SK-N-SH (cell line): Measurements from ENCODE around the gene CRISPLD2. TPM values are rescaled to one million over a fixed set of nuclear protein-coding genes. Genes with fewer than 3 reads are reported as not detected.

ENCODE experiments used
- CTCF ChIA-PET: fragments of 300-600, 350-600 bp; formaldehyde crosslinking; extraction: SDS; loops from one replicate; lab custom pipeline; 2021; lab: Yijun Ruan, JAX
- POLR2A ChIA-PET: fragments of 350-600 bp; sonication (Branson Sonifier 250); formaldehyde crosslinking; extraction: SDS; loops from one replicate; lab custom pipeline; 2020; ENCODE audit warnings: antibody characterized with exemption, inconsistent platforms; lab: Yijun Ruan, JAX
- DNase-seq: peaks from one replicate; pipeline ENCODE4 v3.0.0; 2012
- H2AFZ ChIP-seq: fragments of 200-600 bp; sonication (generic); 2 replicates; pipeline ENCODE4 v1.8.1; 2016; ENCODE audit warnings: antibody characterized with exemption, mild to moderate bottlenecking, low read depth
- H3F3A ChIP-seq: fragments of 200-600 bp; sonication (generic); replicated peaks from 2 replicates; pipeline ENCODE3; 2016; ENCODE audit warnings: antibody characterized with exemption, mild to moderate bottlenecking; ENCODE audit not compliant: insufficient read depth
- H3K27ac ChIP-seq, 2 experiments: fragments of 200-500 bp in 1 of 2; fragments of 200-600 bp in 1 of 2; sonication (Bioruptor generic) in 1 of 2; sonication (generic), shearing (Covaris generic) in 1 of 2; 2 replicates each; pipeline versions ENCODE4 v1.5.1 to v1.6.1; 2014 to 2016; ENCODE audit warnings: low read depth in 2 of 2, inconsistent platforms in 1 of 2, low read length in 1 of 2, mild to moderate bottlenecking in 1 of 2, mixed read lengths in 1 of 2
- H3K27me3 ChIP-seq: fragments of 200-600 bp; sonication (generic), shearing (Covaris generic); 2 replicates; pipeline ENCODE4 v1.6.1; 2016; ENCODE audit warnings: mixed run types; ENCODE audit not compliant: insufficient read depth
- H3K36me3 ChIP-seq, 2 experiments: fragments of 200-500 bp in 1 of 2; fragments of 200-600 bp in 1 of 2; sonication (Bioruptor generic) in 1 of 2; sonication (generic) in 1 of 2; replicated peaks in 1 of 2; 2 replicates each; pipeline versions ENCODE3 to v1.5.1; 2014 to 2016; ENCODE audit warnings: low read length in 1 of 2, mild to moderate bottlenecking in 1 of 2; ENCODE audit not compliant: insufficient read depth in 2 of 2, control insufficient read depth in 1 of 2
- H3K4me1 ChIP-seq, 2 experiments: fragments of 200-500 bp in 1 of 2; fragments of 200-600 bp in 1 of 2; sonication (Bioruptor generic) in 1 of 2; sonication (generic), shearing (Covaris generic) in 1 of 2; 2 replicates each; pipeline versions ENCODE4 v1.5.1 to v1.6.1; 2014 to 2016; ENCODE audit warnings: low read depth in 1 of 2, low read length in 1 of 2, mixed run types in 1 of 2; ENCODE audit not compliant: insufficient read depth in 2 of 2, control insufficient read depth in 1 of 2
- H3K4me2 ChIP-seq: fragments of 200-600 bp; sonication (generic), shearing (Covaris generic); 2 replicates; pipeline ENCODE4 v1.6.1; 2017; ENCODE audit warnings: mixed run types
- H3K4me3 ChIP-seq, 2 experiments: fragments of 200-500 bp in 1 of 2; fragments of 200-600 bp in 1 of 2; sonication (Bioruptor generic) in 1 of 2; sonication (generic), shearing (Covaris generic) in 1 of 2; 2 replicates each; pipeline versions ENCODE4 v1.5.1 to v1.8.1; 2014 to 2016; ENCODE audit warnings: low read depth in 2 of 2, inconsistent platforms in 1 of 2, low read length in 1 of 2, mild to moderate bottlenecking in 1 of 2, mixed read lengths in 1 of 2, moderate library complexity in 1 of 2
- H3K79me2 ChIP-seq: fragments of 200-600 bp; sonication (generic); 2 replicates; pipeline ENCODE4 v1.8.1; 2017; ENCODE audit warnings: mild to moderate bottlenecking; ENCODE audit not compliant: insufficient read depth
- H3K9ac ChIP-seq: fragments of 200-600 bp; sonication (generic); 2 replicates; pipeline ENCODE4 v1.6.1; 2017; ENCODE audit warnings: mixed run types
- H3K9me2 ChIP-seq: fragments of 200-600 bp; sonication (generic); 2 replicates; pipeline ENCODE4 v1.6.1; 2017; ENCODE audit warnings: mixed run types
- H3K9me3 ChIP-seq: fragments of 200-600 bp; sonication (generic); 2 replicates; pipeline ENCODE4 v1.6.1; 2017; ENCODE audit warnings: mixed run types, mild to moderate bottlenecking, moderate library complexity
- H4K20me1 ChIP-seq: fragments of 200-600 bp; sonication (generic); 2 replicates; pipeline ENCODE4 v1.6.1; 2017; ENCODE audit warnings: mild to moderate bottlenecking, mixed run types; ENCODE audit not compliant: insufficient read depth
- ELF1 ChIP-seq: IDR thresholded peaks from 2 replicates; pipeline ENCODE4 v1.4.0; 2012
- EP300 ChIP-seq, 2 experiments: IDR thresholded peaks; 2 replicates each; pipeline versions ENCODE4 v1.4.0 to v1.6.1; 2012; ENCODE audit warnings: borderline replicate concordance in 1 of 2, low read depth in 1 of 2, low read length in 1 of 2
- FOSL2 ChIP-seq: IDR thresholded peaks from 2 replicates; pipeline ENCODE4 v1.4.0; 2012; ENCODE audit warnings: low read depth, mild to moderate bottlenecking, moderate library complexity, borderline replicate concordance
- JUND ChIP-seq: IDR thresholded peaks from 2 replicates; pipeline ENCODE4 v1.4.0; 2012
- MXI1 ChIP-seq: IDR thresholded peaks from 2 replicates; pipeline ENCODE4 v1.6.1; 2012; ENCODE audit warnings: mild to moderate bottlenecking, low read depth, low read length, improper control_type of control experiment
- NFIC ChIP-seq: IDR thresholded peaks from 2 replicates; pipeline ENCODE4 v1.4.0; 2012; ENCODE audit warnings: borderline replicate concordance
- RCOR1 ChIP-seq: fragments of 150-350 bp; IDR thresholded peaks from 2 replicates; pipeline ENCODE4 v1.6.1; 2017; ENCODE audit warnings: antibody characterized with exemption, low read length
- RXRA ChIP-seq: IDR thresholded peaks from 2 replicates; pipeline ENCODE4 v1.4.0; 2012; ENCODE audit warnings: low read depth, mild to moderate bottlenecking, borderline replicate concordance
- SMC3 ChIP-seq: IDR thresholded peaks from 2 replicates; pipeline ENCODE4 v1.6.1; 2012; ENCODE audit warnings: low read depth, low read length, improper control_type of control experiment
- TCF12 ChIP-seq: IDR thresholded peaks from 2 replicates; pipeline ENCODE4 v1.4.0; 2012
- YY1 ChIP-seq: IDR thresholded peaks from 2 replicates; pipeline ENCODE4 v1.4.0; 2012; ENCODE audit warnings: low read depth, mild to moderate bottlenecking
- ZBTB33 ChIP-seq: IDR thresholded peaks from 2 replicates; pipeline ENCODE4 v1.4.0; 2012; ENCODE audit warnings: low read depth, borderline replicate concordance
- WGBS: methylation state at CpG from one replicate; pipeline ENCODE4 v1.1.6; 2017; ENCODE audit warnings: low lambda C conversion rate; 5-methylcytosine and 5-hydroxymethylcytosine counted together
- polyA plus RNA-seq, 3 experiments: library from polyadenylated mRNA; depleted of rRNA; stranded (reverse); fragments of >200 nt; gene quantifications; 2 replicates each; pipeline ENCODE4 v1.2.3, GENCODE V29; 2012
- TF ChIP-seq, protein P1 (sequence below): fragments of 200-600 bp; sonication (generic); IDR thresholded peaks from 2 replicates; pipeline ENCODE4 v1.6.1; 2017; ENCODE audit warnings: antibody characterized with exemption, mild to moderate bottlenecking, moderate library complexity
- TF ChIP-seq, protein P2 (sequence below): IDR thresholded peaks from 2 replicates; pipeline ENCODE4; 2012

The CRISPLD2 gene
- polyA plus RNA-seq, 1 of the 3 experiments (the other 2 are of a cell fraction) = 6.3 TPM

DNA sequence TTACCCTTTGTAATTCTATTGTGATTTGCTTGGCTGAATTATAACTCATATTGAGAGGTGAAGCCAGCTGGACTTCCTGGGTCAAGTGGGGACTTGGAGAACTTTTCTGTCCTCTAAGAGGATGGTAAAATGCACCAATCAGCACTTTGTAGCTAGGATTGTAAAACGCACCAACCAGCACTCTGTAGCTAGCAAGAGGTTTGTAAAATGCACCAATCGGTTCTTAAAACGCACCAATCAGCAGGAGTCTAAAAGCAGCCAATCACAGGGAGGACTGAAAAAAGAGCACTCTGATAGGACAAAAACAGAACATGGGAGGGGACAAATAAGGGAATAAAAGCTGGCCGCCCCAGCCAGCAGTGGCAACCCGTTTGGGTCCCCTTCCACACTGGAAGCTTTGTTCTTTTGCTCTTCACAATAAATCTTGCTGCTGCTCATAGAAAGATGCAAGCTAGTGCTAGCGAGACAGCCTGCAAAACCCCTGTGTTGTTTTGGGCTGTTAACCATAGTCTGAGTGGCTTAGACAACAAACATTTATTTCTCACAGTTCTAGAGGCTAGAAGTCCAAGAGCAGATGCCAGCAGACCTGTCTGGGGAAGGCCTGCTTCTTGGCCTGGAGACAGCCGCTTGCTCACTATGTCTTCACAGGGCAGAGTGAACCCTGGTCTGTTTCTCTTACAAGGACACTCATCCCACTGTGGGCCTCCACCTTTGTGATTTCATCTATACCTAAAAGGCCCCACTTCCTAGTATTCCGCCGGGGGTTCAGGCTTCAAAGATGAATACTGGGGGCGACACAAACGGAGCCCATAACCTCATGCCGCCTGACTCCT lies 39.0 kb upstream of the CRISPLD2 start:
- POLR2A ChIA-PET = no interaction called here
- no peak for TF ChIP-seq MXI1
- TF ChIP-seq SMC3 = no peak
- TF ChIP-seq, protein P1, sequence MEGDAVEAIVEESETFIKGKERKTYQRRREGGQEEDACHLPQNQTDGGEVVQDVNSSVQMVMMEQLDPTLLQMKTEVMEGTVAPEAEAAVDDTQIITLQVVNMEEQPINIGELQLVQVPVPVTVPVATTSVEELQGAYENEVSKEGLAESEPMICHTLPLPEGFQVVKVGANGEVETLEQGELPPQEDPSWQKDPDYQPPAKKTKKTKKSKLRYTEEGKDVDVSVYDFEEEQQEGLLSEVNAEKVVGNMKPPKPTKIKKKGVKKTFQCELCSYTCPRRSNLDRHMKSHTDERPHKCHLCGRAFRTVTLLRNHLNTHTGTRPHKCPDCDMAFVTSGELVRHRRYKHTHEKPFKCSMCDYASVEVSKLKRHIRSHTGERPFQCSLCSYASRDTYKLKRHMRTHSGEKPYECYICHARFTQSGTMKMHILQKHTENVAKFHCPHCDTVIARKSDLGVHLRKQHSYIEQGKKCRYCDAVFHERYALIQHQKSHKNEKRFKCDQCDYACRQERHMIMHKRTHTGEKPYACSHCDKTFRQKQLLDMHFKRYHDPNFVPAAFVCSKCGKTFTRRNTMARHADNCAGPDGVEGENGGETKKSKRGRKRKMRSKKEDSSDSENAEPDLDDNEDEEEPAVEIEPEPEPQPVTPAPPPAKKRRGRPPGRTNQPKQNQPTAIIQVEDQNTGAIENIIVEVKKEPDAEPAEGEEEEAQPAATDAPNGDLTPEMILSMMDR = no peak
- TF ChIP-seq FOSL2 = no peak
- no peak for TF ChIP-seq NFIC
- no peak for TF ChIP-seq EP300 (IDR thresholded peaks at IDR 0.05; ENCODE audit: borderline replicate concordance in 1 of 2, low read depth in 1 of 2, low read length in 1 of 2)
- TF ChIP-seq RCOR1 = no peak
- TF ChIP-seq ELF1 = no peak
- no peak for TF ChIP-seq YY1
- no peak for TF ChIP-seq RXRA
- TF ChIP-seq JUND = no peak
- TF ChIP-seq, protein P2, sequence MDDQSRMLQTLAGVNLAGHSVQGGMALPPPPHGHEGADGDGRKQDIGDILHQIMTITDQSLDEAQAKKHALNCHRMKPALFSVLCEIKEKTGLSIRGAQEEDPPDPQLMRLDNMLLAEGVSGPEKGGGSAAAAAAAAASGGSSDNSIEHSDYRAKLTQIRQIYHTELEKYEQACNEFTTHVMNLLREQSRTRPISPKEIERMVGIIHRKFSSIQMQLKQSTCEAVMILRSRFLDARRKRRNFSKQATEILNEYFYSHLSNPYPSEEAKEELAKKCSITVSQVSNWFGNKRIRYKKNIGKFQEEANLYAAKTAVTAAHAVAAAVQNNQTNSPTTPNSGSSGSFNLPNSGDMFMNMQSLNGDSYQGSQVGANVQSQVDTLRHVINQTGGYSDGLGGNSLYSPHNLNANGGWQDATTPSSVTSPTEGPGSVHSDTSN = no peak
- no peak for TF ChIP-seq ZBTB33
- TF ChIP-seq TCF12 = no peak
- Histone ChIP-seq H3F3A (peaks cover 3% of the 10 kb centered on the region), H4K20me1 (no peaks in the 10 kb centered on the region), H3K9me3 (no peaks in the 10 kb centered on the region), H3K27ac (no peak overlapping the region), H3K4me1 (peaks cover under 1 to 7% of the 10 kb centered on the region in 2 experiments; a peak in 2 of 4 replicates), H3K9me2 (no peaks in the 10 kb centered on the region), H3K36me3 (peaks cover 28 to 39% of the 10 kb centered on the region in 2 experiments), H3K4me2 (no peak overlapping the region), H2AFZ (no peak overlapping the region), H3K9ac (no peak overlapping the region), H3K27me3 (no peaks in the 10 kb centered on the region), H3K4me3 (no peak overlapping the region), H3K79me2 (no peaks in the 10 kb centered on the region)
- CTCF ChIA-PET = interaction anchor here (0.6 to 1.5 kb wide), 5 partner anchors 12 to 190 kb away, joined by 3 read pairs; no protein-coding TSS in a partner anchor
- WGBS = 97% methylated on average over 8 of the region's 12 CpGs
- no peak for DNase-seq
